B cell (primary cell): Measurements from ENCODE around the gene PAPLN. TPM values are rescaled to one million over a fixed set of nuclear protein-coding genes. Genes with fewer than 3 reads are reported as not detected.

Experiments used
- ATAC-seq: fragments of 200-7000 bp; cut with Tn5 transposase; one replicate; pipeline ENCODE4 v1.10.0; 2021; ENCODE audit warnings: low read depth, mild to moderate bottlenecking, moderate number of reproducible peaks, moderate library complexity
- CTCF ChIA-PET: fragments of 350-600 bp; sonication (Branson Sonifier 250); formaldehyde crosslinking; loops from one replicate; lab custom pipeline; 2021; ENCODE audit warnings: antibody characterized with exemption, inconsistent platforms; lab: Charles Lee
- POLR2A ChIA-PET: fragments of 350-600 bp; sonication (Branson Sonifier 250); formaldehyde crosslinking; loops from one replicate; lab custom pipeline; 2021; ENCODE audit warnings: antibody characterized with exemption; lab: Charles Lee
- DNase-seq: peaks from one replicate; pipeline ENCODE4 v3.0.0; 2013
- H2AFZ ChIP-seq: 2 replicates; pipeline ENCODE4 v1.6.1; 2012; ENCODE audit warnings: mild to moderate bottlenecking, low read depth, low read length; ENCODE audit not compliant: insufficient read depth, poor library complexity, severe bottlenecking
- H3K27ac ChIP-seq, 2 donors: 1 replicate in 1 of 2; 2 replicates in 1 of 2; pipeline ENCODE4 v1.5.1; 2012 to 2013; ENCODE audit warnings: low read length in 2 of 2, mild to moderate bottlenecking in 2 of 2, moderate library complexity in 1 of 2
- H3K27me3 ChIP-seq, 4 experiments: fragments of 200-600 bp in 1 of 4; sonication (generic) in 1 of 4; replicated peaks in 1 of 4; 1 replicate in 2 of 4; 2 replicates in 2 of 4; pipeline versions ENCODE4 v1.6.1 to v1.7.0; 2013 to 2016; ENCODE audit warnings: low read length in 3 of 4, mild to moderate bottlenecking in 2 of 4, mixed read lengths in 1 of 4, moderate library complexity in 1 of 4; ENCODE audit not compliant: insufficient read depth in 4 of 4, control insufficient read depth in 3 of 4; ENCODE audit errors: control extremely low read depth in 1 of 4
- H3K36me3 ChIP-seq, 2 experiments: replicated peaks in 1 of 2; 1 replicate in 1 of 2; 2 replicates in 1 of 2; pipeline versions ENCODE4 v1.6.1 to v1.7.1; 2013; ENCODE audit warnings: low read length in 1 of 2; ENCODE audit not compliant: insufficient read depth in 2 of 2, control insufficient read depth in 1 of 2; ENCODE audit errors: control extremely low read depth in 1 of 2, extremely low read depth in 1 of 2
- H3K4me1 ChIP-seq, 2 donors: fragments of 200-600 bp in 1 of 2; sonication (generic) in 1 of 2; 1 replicate in 1 of 2; 2 replicates in 1 of 2; pipeline versions ENCODE4 v1.5.1 to v1.6.1; 2013 to 2017; ENCODE audit warnings: low read length in 2 of 2; ENCODE audit not compliant: control insufficient read depth in 2 of 2, insufficient read depth in 2 of 2
- H3K4me2 ChIP-seq: replicated peaks from 2 replicates; pipeline ENCODE3; 2012; ENCODE audit warnings: mild to moderate bottlenecking, low read depth, low read length; ENCODE audit not compliant: poor library complexity, severe bottlenecking
- H3K4me3 ChIP-seq, 5 experiments: fragments of 200-600 bp in 1 of 5; sonication (generic) in 1 of 5; 1 replicate in 3 of 5; 2 replicates in 2 of 5; pipeline versions ENCODE4 v1.5.1 to v1.7.0; 2011 to 2016; ENCODE audit warnings: low read length in 4 of 5, mild to moderate bottlenecking in 4 of 5, low read depth in 2 of 5, control low read depth in 1 of 5, moderate library complexity in 1 of 5; ENCODE audit not compliant: insufficient read depth in 1 of 5; ENCODE audit errors: control extremely low read depth in 1 of 5, extremely low read depth in 1 of 5
- H3K79me2 ChIP-seq: fragments of 200-600 bp; sonication (generic); one replicate; pipeline ENCODE4 v1.6.0; 2016; ENCODE audit warnings: low read length; ENCODE audit not compliant: control insufficient read depth, insufficient read depth
- H3K9ac ChIP-seq: fragments of 200-600 bp; sonication (generic); 2 replicates; pipeline ENCODE4 v1.6.1; 2017; ENCODE audit warnings: mild to moderate bottlenecking, low read length, moderate library complexity
- H3K9me3 ChIP-seq, 3 donors: one replicate each; pipeline versions ENCODE4 v1.6.1 to v1.7.1; 2013; ENCODE audit warnings: low read length in 2 of 3; ENCODE audit not compliant: control insufficient read depth in 2 of 3, insufficient read depth in 1 of 3; ENCODE audit errors: control extremely low read depth in 1 of 3
- H4K20me1 ChIP-seq: 2 replicates; pipeline ENCODE4 v1.6.0; 2012; ENCODE audit warnings: mild to moderate bottlenecking, low read length; ENCODE audit not compliant: insufficient read depth, control insufficient read depth, poor library complexity, severe bottlenecking
- H3K27ac Mint-ChIP-seq: one replicate; pipeline ENCODE4 v1.8.0; 2021; ENCODE audit warnings: mixed read lengths
- H3K27me3 Mint-ChIP-seq: one replicate; pipeline ENCODE4 v1.8.0; 2021; ENCODE audit warnings: mixed read lengths
- H3K4me1 Mint-ChIP-seq: one replicate; pipeline ENCODE4 v1.8.0; 2021; ENCODE audit warnings: mixed read lengths
- H3K4me3 Mint-ChIP-seq: one replicate; pipeline ENCODE4 v1.8.0; 2021; ENCODE audit warnings: mixed read lengths
- H3K9me3 Mint-ChIP-seq: one replicate; pipeline ENCODE4 v1.8.0; 2022; ENCODE audit warnings: mixed read lengths; ENCODE audit not compliant: insufficient read depth
- EZH2 ChIP-seq: IDR thresholded peaks from 2 replicates; pipeline ENCODE4 v1.6.1; 2012; ENCODE audit warnings: borderline replicate concordance, low read depth, mild to moderate bottlenecking, moderate library complexity, low read length; ENCODE audit not compliant: insufficient read depth, poor library complexity, severe bottlenecking
- WGBS: methylation state at CpG from one replicate; pipeline ENCODE4 v1.1.5; 2013; ENCODE audit warnings: missing lambda C conversion rate; ENCODE audit not compliant: insufficient coverage; 5-methylcytosine and 5-hydroxymethylcytosine counted together
- intact Hi-C: fragments of 100-400 bp; cut with micrococcal nuclease; formaldehyde crosslinking; loops from one replicate; pipeline ENCODE4 v1.10.0; 2022
- polyA plus RNA-seq: library from polyadenylated mRNA; depleted of rRNA; stranded (reverse); fragments of >200 nt; gene quantifications from 2 replicates; pipeline ENCODE4 v1.2.3, GENCODE V29; 2012
- total RNA-seq, 2 donors: library from RNA; stranded (reverse); fragments of 120-200 nt in 1 of 2; gene quantifications; 1 replicate in 1 of 2; 2 replicates in 1 of 2; pipeline versions ENCODE4 v1.2.3 to v1.2.4, GENCODE V29; 2013 to 2022
- TF ChIP-seq, protein P1 (sequence below): fragments of 200-600 bp; IDR thresholded peaks from one replicate; pipeline ENCODE4 v1.8.0; 2022; ENCODE audit warnings: antibody characterized with exemption, mild to moderate bottlenecking

PAPLN gene
- total and polyA plus RNA-seq, 2 donors (not counting 1 experiment from before 2014, with no cell fraction given), result 0.69 to 1.5 TPM

GRCh38 chr14:73240816-73241480 lies 3.6 kb downstream of the PAPLN start:
- no peaks in the 10 kb centered on the region for H3K36me3 ChIP-seq
- Mint-ChIP-seq H3K4me3 (peak overlapping the region; percentile 44), H3K9me3 (no peaks in the 10 kb centered on the region), H3K27me3 (peaks cover 49% of the 10 kb centered on the region), H3K4me1 (peaks cover 69% of the 10 kb centered on the region), H3K27ac (no peak overlapping the region)
- peak; percentile 39 for ATAC-seq
- no peak overlapping the region for H2AFZ ChIP-seq
- H3K9me3 ChIP-seq, result peaks cover 0 to 15% (median 0%) of the 10 kb centered on the region in 3 donors
- H3K27me3 ChIP-seq, result peaks cover 0 to 67% (median 28%) of the 10 kb centered on the region in 4 experiments
- POLR2A ChIA-PET, result interaction anchor here (1.2 kb wide), 1 partner anchor 30 kb away, joined by 7 read pairs; no protein-coding TSS in a partner anchor
- H3K4me1 ChIP-seq, result peaks cover 74 to 85% of the 10 kb centered on the region in 2 donors
- no peak overlapping the region for H3K9ac ChIP-seq
- TF ChIP-seq EZH2, result no peak
- TF ChIP-seq, protein P1, sequence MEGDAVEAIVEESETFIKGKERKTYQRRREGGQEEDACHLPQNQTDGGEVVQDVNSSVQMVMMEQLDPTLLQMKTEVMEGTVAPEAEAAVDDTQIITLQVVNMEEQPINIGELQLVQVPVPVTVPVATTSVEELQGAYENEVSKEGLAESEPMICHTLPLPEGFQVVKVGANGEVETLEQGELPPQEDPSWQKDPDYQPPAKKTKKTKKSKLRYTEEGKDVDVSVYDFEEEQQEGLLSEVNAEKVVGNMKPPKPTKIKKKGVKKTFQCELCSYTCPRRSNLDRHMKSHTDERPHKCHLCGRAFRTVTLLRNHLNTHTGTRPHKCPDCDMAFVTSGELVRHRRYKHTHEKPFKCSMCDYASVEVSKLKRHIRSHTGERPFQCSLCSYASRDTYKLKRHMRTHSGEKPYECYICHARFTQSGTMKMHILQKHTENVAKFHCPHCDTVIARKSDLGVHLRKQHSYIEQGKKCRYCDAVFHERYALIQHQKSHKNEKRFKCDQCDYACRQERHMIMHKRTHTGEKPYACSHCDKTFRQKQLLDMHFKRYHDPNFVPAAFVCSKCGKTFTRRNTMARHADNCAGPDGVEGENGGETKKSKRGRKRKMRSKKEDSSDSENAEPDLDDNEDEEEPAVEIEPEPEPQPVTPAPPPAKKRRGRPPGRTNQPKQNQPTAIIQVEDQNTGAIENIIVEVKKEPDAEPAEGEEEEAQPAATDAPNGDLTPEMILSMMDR, result no peak
- intact Hi-C loops, result no loop called here
- no peak overlapping the region for H3K4me3 ChIP-seq
- CTCF ChIA-PET, result no interaction called here
- H3K4me2 ChIP-seq, result peak overlapping the region; percentile 47
- WGBS, result 13% methylated on average over 10 of the region's 10 CpGs
- peaks cover 5% of the 10 kb centered on the region for H4K20me1 ChIP-seq
- H3K27ac ChIP-seq, result no peak overlapping the region
- peak; percentile 49 for DNase-seq
- H3K79me2 ChIP-seq, result no peaks in the 10 kb centered on the region

GRCh38 chr14:73241481-73242165 lies 4.3 kb downstream of the PAPLN start:
- Histone ChIP-seq H3K36me3 (no peaks in the 10 kb centered on the region), H3K9ac (no peak overlapping the region), H4K20me1 (peaks cover 5% of the 10 kb centered on the region), H3K27me3 (peaks cover 0 to 60% (median 24%) of the 10 kb centered on the region in 4 experiments), H3K4me2 (peak overlapping the region; percentile 47), H3K4me1 (peaks cover 76 to 85% of the 10 kb centered on the region in 2 donors), H2AFZ (no peak overlapping the region), H3K9me3 (peaks cover 0 to 15% (median 0%) of the 10 kb centered on the region in 3 donors), H3K27ac (no peak overlapping the region), H3K4me3 (no peak overlapping the region), H3K79me2 (no peaks in the 10 kb centered on the region)
- peaks cover 45% of the 10 kb centered on the region for H3K27me3 Mint-ChIP-seq
- ChIA-PET POLR2A (interaction anchor here (0.6 kb wide), 1 partner anchor 234 kb away, joined by 11 read pairs; no protein-coding TSS in a partner anchor), CTCF (no interaction called here)
- DNase-seq, result no peak
- intact Hi-C loops, result no loop called here
- TF ChIP-seq, protein P1, result no peak
- TF ChIP-seq EZH2, result no peak
- no peak for ATAC-seq
- peak overlapping the region; percentile 17 for H3K4me3 Mint-ChIP-seq
- peaks cover 68% of the 10 kb centered on the region for H3K4me1 Mint-ChIP-seq
- H3K27ac Mint-ChIP-seq, result no peak overlapping the region
- H3K9me3 Mint-ChIP-seq, result no peaks in the 10 kb centered on the region
- WGBS, result 97% methylated on average over 15 of the region's 19 CpGs
